Measurements from ENCODE around the gene P2RY11. TPM values are rescaled to one million over a fixed set of nuclear protein-coding genes. Genes with fewer than 3 reads are reported as not detected.

P2RY11 gene
- total and polyA plus RNA-seq, 2 of the 4 experiments (the other 2 are of a cell fraction): 0.54 to 4.5 TPM

- TF ChIP-seq CTCF (conservative IDR thresholded peaks at IDR 0.05; ENCODE audit: low read depth, low read length) (no peak), ELK1 (IDR thresholded peaks at IDR 0.05; ENCODE audit: borderline replicate concordance, low read depth, low read length) (no peak), CHD1 (IDR thresholded peaks at IDR 0.05; ENCODE audit: low read depth, low read length) (no peak), MAFK (IDR thresholded peaks at IDR 0.05; ENCODE audit: low read depth, low read length) (no peak)
Measured at GRCh38 chr19:10138879-10139795, 27.6 kb downstream of the P2RY11 start (continued).

All from IMR-90 (cell line).